HG03103 (cell line): ENCODE data around the gene ITSN1.
A peak's percentile ranks its signal among the peaks of the same experiment; 100 is the strongest.

Experiments
- ATAC-seq: cut with Tn5 transposase; IDR thresholded peaks from one replicate; pipeline ENCODE4 v1.9.1; 2021; ENCODE audit warnings: low read depth; ENCODE audit not compliant: unreplicated experiment

Gene ITSN1

DNA sequence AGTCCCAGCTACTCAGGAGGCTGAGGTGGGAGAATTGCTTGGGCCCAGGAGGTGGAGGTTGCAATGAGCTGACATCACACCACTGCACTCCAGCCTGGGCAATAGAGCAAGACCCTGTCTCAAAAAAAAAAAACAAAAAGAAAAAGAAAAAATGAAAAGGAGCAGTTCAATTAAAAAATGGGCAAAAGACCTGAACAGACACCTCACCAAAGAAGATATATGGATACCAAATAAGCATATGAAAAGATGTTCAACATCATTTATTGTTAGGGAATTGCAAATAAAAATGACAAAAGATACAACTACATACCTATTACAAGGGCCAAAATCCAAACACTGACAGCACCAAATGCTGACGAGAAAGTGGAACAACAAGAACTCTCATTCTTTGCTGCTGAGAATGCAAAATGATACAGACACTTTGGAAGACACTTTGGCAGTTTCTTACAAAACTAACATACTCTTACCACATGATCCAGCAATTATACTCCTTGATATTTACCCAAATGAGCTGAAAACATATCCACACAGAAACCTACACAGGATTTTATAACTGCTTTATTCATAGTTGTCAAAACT, 302.0 kb downstream of the ITSN1 start:
- no peak for ATAC-seq

DNA sequence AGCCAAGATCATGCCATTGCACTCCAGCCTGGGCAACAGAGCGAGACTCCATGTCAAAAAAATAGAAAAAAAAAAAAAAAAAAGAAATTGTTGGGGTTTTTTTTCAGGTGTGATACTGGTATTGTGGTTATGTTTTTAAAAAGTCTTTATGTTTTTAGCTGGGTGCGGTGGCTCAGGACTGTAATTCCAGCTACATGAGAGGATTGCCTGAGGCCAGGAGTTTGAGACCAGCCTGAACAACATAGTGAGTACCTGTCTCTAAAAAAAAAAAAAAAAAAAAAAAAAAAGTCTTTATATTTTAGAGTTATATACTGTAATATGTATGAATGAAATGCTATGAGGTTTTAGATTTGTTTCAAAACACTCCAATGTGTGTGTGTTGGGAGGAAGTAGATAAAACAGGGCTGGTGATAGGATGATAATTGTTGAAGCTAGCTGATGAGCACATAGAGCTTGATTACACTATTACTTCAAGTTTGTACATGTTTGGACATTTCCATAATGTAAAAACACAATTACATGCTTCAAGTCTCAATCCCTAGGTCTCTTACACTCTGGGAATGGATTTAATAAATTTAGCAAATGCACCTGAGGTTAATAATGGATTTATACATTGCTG, 303.5 kb downstream of the ITSN1 start:
- no peak for ATAC-seq

DNA sequence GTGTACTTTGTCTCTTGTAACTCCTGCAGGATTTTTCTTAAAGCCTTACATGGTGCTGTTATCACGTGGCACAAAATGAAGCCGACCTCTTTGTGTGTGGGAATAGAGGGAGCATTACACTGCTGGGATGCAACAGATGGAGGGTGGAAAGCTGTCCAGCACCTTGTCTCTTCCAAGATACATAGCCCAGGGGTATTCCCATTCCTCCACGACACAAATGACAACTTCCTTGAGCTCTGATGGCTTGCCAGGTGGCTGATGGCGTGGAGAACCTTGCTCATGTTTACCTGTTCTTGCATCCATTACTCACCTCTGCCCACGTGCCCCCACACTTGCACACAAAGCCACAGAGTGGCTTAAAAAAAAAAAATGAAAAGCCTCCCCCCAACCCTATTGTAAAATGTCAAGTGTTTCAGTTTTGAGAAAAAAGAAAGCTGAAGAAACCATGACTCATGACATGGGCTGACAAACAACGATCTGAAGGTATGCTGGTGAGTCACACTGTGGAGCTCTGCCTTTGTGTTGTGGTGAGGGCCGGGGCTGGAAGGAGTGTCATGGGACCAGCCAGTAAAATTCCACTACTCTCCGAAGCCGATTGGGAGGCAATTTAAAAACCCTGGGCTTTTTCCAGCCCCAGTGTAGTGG, 305.3 kb downstream of the ITSN1 start:
- peak; percentile 46 for ATAC-seq

DNA sequence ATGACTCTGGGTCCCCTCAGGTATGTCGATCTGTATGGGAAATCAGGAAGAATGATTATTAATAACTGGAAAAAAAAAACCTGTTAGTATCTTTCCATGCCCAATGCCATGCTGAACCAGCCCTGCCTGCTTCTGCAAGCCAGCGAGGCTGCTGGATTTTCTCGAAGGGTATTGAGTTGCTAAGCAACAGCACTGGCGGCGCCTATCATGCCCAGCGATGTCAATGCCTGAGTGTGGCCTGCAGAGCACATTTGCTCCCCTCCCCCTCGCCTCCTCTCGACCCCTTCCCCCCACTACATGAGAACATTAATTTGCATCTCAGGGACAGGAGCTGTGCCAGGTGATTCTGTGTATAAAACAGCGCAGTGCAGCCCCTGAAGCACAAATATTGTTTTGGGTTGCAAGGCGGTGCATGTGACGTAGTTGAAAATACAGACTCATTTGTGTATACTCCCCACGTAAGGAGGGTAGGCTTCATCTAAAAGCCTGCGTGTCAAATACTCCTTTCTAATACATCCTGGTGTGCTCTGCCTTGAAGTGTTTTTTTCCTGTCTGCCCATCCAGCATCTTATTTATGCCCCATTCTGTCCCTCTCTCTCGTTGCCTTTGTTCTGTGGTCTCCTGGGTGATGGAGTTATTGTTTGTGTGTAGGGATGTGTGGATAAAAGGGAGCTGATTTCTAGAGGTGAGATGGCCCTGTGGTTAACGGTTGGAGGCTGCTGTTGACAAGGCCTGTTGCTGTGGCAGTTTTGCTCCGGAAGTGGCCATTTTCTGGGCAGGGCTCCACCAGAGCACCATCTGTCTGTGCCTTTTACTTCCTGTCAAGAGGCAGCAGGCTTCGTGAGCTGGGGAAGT, 306.0 kb downstream of the ITSN1 start:
- peak; percentile 41 for ATAC-seq

DNA sequence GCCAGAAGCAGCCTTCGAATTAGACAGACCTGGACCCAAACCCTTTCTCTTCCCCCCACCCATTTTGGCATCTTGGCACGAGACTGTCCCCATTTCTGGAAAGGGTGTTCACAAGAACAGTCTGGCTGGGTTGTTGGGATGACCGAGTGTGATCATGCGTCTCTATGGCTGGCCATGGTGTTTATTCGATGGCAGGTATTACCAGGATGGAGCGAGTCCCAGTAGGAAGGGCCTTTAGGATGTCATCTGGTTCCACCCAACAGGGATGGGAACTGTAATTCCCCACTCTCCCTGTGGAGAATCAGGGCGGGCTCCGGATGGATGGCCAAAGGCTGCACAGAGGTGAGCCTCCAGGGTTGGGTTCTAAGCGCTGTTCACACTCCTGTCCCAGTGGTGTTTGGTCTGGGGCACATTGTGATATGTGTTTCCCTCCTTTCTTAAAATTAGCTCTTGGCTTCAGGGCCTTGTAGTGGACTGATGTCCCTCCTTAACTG, 306.7 kb downstream of the ITSN1 start:
- ATAC-seq = no peak
